SK-N-SH (cell line): ENCODE data around the gene CACNA1F. TPM values are rescaled to one million over a fixed set of nuclear protein-coding genes. Genes with fewer than 3 reads are reported as not detected.

Source experiments
- CTCF ChIA-PET: fragments of 300-600, 350-600 bp; formaldehyde crosslinking; extraction: SDS; loops from one replicate; lab custom pipeline; 2021; lab: Yijun Ruan, JAX
- POLR2A ChIA-PET: fragments of 350-600 bp; sonication (Branson Sonifier 250); formaldehyde crosslinking; extraction: SDS; loops from one replicate; lab custom pipeline; 2020; ENCODE audit warnings: antibody characterized with exemption, inconsistent platforms; lab: Yijun Ruan, JAX
- DNase-seq: peaks from one replicate; pipeline ENCODE4 v3.0.0; 2012
- H2AFZ ChIP-seq: fragments of 200-600 bp; sonication (generic); 2 replicates; pipeline ENCODE4 v1.8.1; 2016; ENCODE audit warnings: antibody characterized with exemption, mild to moderate bottlenecking, low read depth
- H3F3A ChIP-seq: fragments of 200-600 bp; sonication (generic); replicated peaks from 2 replicates; pipeline ENCODE3; 2016; ENCODE audit warnings: antibody characterized with exemption, mild to moderate bottlenecking; ENCODE audit not compliant: insufficient read depth
- H3K27ac ChIP-seq, 2 experiments: fragments of 200-500 bp in 1 of 2; fragments of 200-600 bp in 1 of 2; sonication (Bioruptor generic) in 1 of 2; sonication (generic), shearing (Covaris generic) in 1 of 2; 2 replicates each; pipeline versions ENCODE4 v1.5.1 to v1.6.1; 2014 to 2016; ENCODE audit warnings: low read depth in 2 of 2, inconsistent platforms in 1 of 2, low read length in 1 of 2, mild to moderate bottlenecking in 1 of 2, mixed read lengths in 1 of 2
- H3K27me3 ChIP-seq: fragments of 200-600 bp; sonication (generic), shearing (Covaris generic); 2 replicates; pipeline ENCODE4 v1.6.1; 2016; ENCODE audit warnings: mixed run types; ENCODE audit not compliant: insufficient read depth
- H3K36me3 ChIP-seq, 2 experiments: fragments of 200-500 bp in 1 of 2; fragments of 200-600 bp in 1 of 2; sonication (Bioruptor generic) in 1 of 2; sonication (generic) in 1 of 2; replicated peaks in 1 of 2; 2 replicates each; pipeline versions ENCODE3 to v1.5.1; 2014 to 2016; ENCODE audit warnings: low read length in 1 of 2, mild to moderate bottlenecking in 1 of 2; ENCODE audit not compliant: insufficient read depth in 2 of 2, control insufficient read depth in 1 of 2
- H3K4me1 ChIP-seq, 2 experiments: fragments of 200-500 bp in 1 of 2; fragments of 200-600 bp in 1 of 2; sonication (Bioruptor generic) in 1 of 2; sonication (generic), shearing (Covaris generic) in 1 of 2; 2 replicates each; pipeline versions ENCODE4 v1.5.1 to v1.6.1; 2014 to 2016; ENCODE audit warnings: low read depth in 1 of 2, low read length in 1 of 2, mixed run types in 1 of 2; ENCODE audit not compliant: insufficient read depth in 2 of 2, control insufficient read depth in 1 of 2
- H3K4me2 ChIP-seq: fragments of 200-600 bp; sonication (generic), shearing (Covaris generic); 2 replicates; pipeline ENCODE4 v1.6.1; 2017; ENCODE audit warnings: mixed run types
- H3K4me3 ChIP-seq, 2 experiments: fragments of 200-500 bp in 1 of 2; fragments of 200-600 bp in 1 of 2; sonication (Bioruptor generic) in 1 of 2; sonication (generic), shearing (Covaris generic) in 1 of 2; 2 replicates each; pipeline versions ENCODE4 v1.5.1 to v1.8.1; 2014 to 2016; ENCODE audit warnings: low read depth in 2 of 2, inconsistent platforms in 1 of 2, low read length in 1 of 2, mild to moderate bottlenecking in 1 of 2, mixed read lengths in 1 of 2, moderate library complexity in 1 of 2
- H3K79me2 ChIP-seq: fragments of 200-600 bp; sonication (generic); 2 replicates; pipeline ENCODE4 v1.8.1; 2017; ENCODE audit warnings: mild to moderate bottlenecking; ENCODE audit not compliant: insufficient read depth
- H3K9ac ChIP-seq: fragments of 200-600 bp; sonication (generic); 2 replicates; pipeline ENCODE4 v1.6.1; 2017; ENCODE audit warnings: mixed run types
- H3K9me2 ChIP-seq: fragments of 200-600 bp; sonication (generic); 2 replicates; pipeline ENCODE4 v1.6.1; 2017; ENCODE audit warnings: mixed run types
- H3K9me3 ChIP-seq: fragments of 200-600 bp; sonication (generic); 2 replicates; pipeline ENCODE4 v1.6.1; 2017; ENCODE audit warnings: mixed run types, mild to moderate bottlenecking, moderate library complexity
- H4K20me1 ChIP-seq: fragments of 200-600 bp; sonication (generic); 2 replicates; pipeline ENCODE4 v1.6.1; 2017; ENCODE audit warnings: mild to moderate bottlenecking, mixed run types; ENCODE audit not compliant: insufficient read depth
- CHD2 ChIP-seq: fragments of 150-350 bp; IDR thresholded peaks from 2 replicates; pipeline ENCODE4 v1.6.1; 2018; ENCODE audit warnings: low read length; ENCODE audit not compliant: partially characterized antibody
- EP300 ChIP-seq, 2 experiments: IDR thresholded peaks; 2 replicates each; pipeline versions ENCODE4 v1.4.0 to v1.6.1; 2012; ENCODE audit warnings: borderline replicate concordance in 1 of 2, low read depth in 1 of 2, low read length in 1 of 2
- EZH2phosphoT487 ChIP-seq: fragments of 200-600 bp; sonication (generic); IDR thresholded peaks from 2 replicates; pipeline ENCODE4 v1.6.1; 2017; ENCODE audit warnings: low read depth, mixed run types, mild to moderate bottlenecking, antibody characterized with exemption, moderate library complexity, borderline replicate concordance
- FOSL2 ChIP-seq: IDR thresholded peaks from 2 replicates; pipeline ENCODE4 v1.4.0; 2012; ENCODE audit warnings: low read depth, mild to moderate bottlenecking, moderate library complexity, borderline replicate concordance
- FOXJ3 ChIP-seq: sonication (generic); formaldehyde crosslinking; IDR thresholded peaks from 2 replicates; pipeline ENCODE4 v1.5.1; 2020; ENCODE audit warnings: mild to moderate bottlenecking, missing genetic modification reagents
- GATA2 ChIP-seq: sonication (generic); formaldehyde crosslinking; IDR thresholded peaks from 2 replicates; pipeline ENCODE4 v1.5.0; 2020; ENCODE audit warnings: mild to moderate bottlenecking, missing genetic modification reagents
- JUND ChIP-seq: IDR thresholded peaks from 2 replicates; pipeline ENCODE4 v1.4.0; 2012
- MAX ChIP-seq: IDR thresholded peaks from 2 replicates; pipeline ENCODE4 v1.4.0; 2012; ENCODE audit warnings: low read depth
- NFIC ChIP-seq: IDR thresholded peaks from 2 replicates; pipeline ENCODE4 v1.4.0; 2012; ENCODE audit warnings: borderline replicate concordance
- PBX3 ChIP-seq: IDR thresholded peaks from 2 replicates; pipeline ENCODE4; 2012
- POLR2AphosphoS5 ChIP-seq: IDR thresholded peaks from 2 replicates; pipeline ENCODE4 v1.6.1; 2012; ENCODE audit warnings: low read depth, low read length
- RAD21 ChIP-seq: IDR thresholded peaks from 2 replicates; pipeline ENCODE4 v1.6.1; 2012; ENCODE audit warnings: mild to moderate bottlenecking, low read length
- RXRA ChIP-seq: IDR thresholded peaks from 2 replicates; pipeline ENCODE4 v1.4.0; 2012; ENCODE audit warnings: low read depth, mild to moderate bottlenecking, borderline replicate concordance
- SMC3 ChIP-seq: IDR thresholded peaks from 2 replicates; pipeline ENCODE4 v1.6.1; 2012; ENCODE audit warnings: low read depth, low read length, improper control_type of control experiment
- TCF12 ChIP-seq: IDR thresholded peaks from 2 replicates; pipeline ENCODE4 v1.4.0; 2012
- USF1 ChIP-seq: IDR thresholded peaks from 2 replicates; pipeline ENCODE4 v1.4.0; 2012; ENCODE audit warnings: low read depth, borderline replicate concordance
- ZBTB33 ChIP-seq: IDR thresholded peaks from 2 replicates; pipeline ENCODE4 v1.4.0; 2012; ENCODE audit warnings: low read depth, borderline replicate concordance
- WGBS: methylation state at CpG from one replicate; pipeline ENCODE4 v1.1.6; 2017; ENCODE audit warnings: low lambda C conversion rate; 5-methylcytosine and 5-hydroxymethylcytosine counted together
- polyA plus RNA-seq, 3 experiments: library from polyadenylated mRNA; depleted of rRNA; stranded (reverse); fragments of >200 nt; gene quantifications; 2 replicates each; pipeline ENCODE4 v1.2.3, GENCODE V29; 2012

The CACNA1F gene
- polyA plus RNA-seq, 1 of the 3 experiments (the other 2 are of a cell fraction): not detected

- POLR2A ChIA-PET: interaction anchor here (0.5 to 1.2 kb wide), 2 partner anchors 11 to 757 kb away, joined by 3 read pairs; no protein-coding TSS in a partner anchor
Measured at GRCh38 chrX:49257074-49257790, 24.1 kb upstream of the CACNA1F start.

More at GRCh38 chrX:49257074-49257790, 24.1 kb upstream of the CACNA1F start:
- Histone ChIP-seq H3K4me2 (no peak overlapping the region), H3K27me3 (peaks cover 6% of the 10 kb centered on the region; the same call in 1 of the 2 replicates), H3K36me3 (no peaks in the 10 kb centered on the region), H3K9ac (no peak overlapping the region), H3K9me3 (no peaks in the 10 kb centered on the region), H3K79me2 (no peaks in the 10 kb centered on the region), H3K4me3 (no peak overlapping the region), H4K20me1 (no peaks in the 10 kb centered on the region), H3K27ac (no peak overlapping the region), H3K9me2 (no peaks in the 10 kb centered on the region), H3F3A (no peaks in the 10 kb centered on the region), H3K4me1 (no peaks in the 10 kb centered on the region), H2AFZ (no peak overlapping the region)
- CTCF ChIA-PET: no interaction called here
- no peak for DNase-seq
- no peak for TF ChIP-seq EP300 (IDR thresholded peaks at IDR 0.05; ENCODE audit: borderline replicate concordance in 1 of 2, low read depth in 1 of 2, low read length in 1 of 2)
- TF ChIP-seq NFIC: no peak
- TF ChIP-seq CHD2: no peak
- no peak for TF ChIP-seq RXRA
- TF ChIP-seq RAD21: no peak
- TF ChIP-seq PBX3: no peak
- no peak for TF ChIP-seq JUND
- no peak for TF ChIP-seq SMC3
- TF ChIP-seq POLR2AphosphoS5: no peak
- no peak for TF ChIP-seq EZH2phosphoT487
- TF ChIP-seq FOSL2: no peak
- no peak for TF ChIP-seq ZBTB33
- no peak for TF ChIP-seq FOXJ3 (CRISPR knock-in tag)
- no peak for TF ChIP-seq MAX
- TF ChIP-seq GATA2: no peak
- TF ChIP-seq TCF12: no peak
- TF ChIP-seq USF1: no peak
- WGBS: 42% methylated on average over 5 of the region's 14 CpGs
